NB4 (cell line): Measurements from ENCODE around the gene KPTN.

Experiments used
- DNase-seq: peaks from one replicate; pipeline ENCODE4 v3.0.0; 2010; ENCODE audit warnings: low read depth
- H3K4me3 ChIP-seq: one replicate; pipeline ENCODE4 v1.5.1; 2011; ENCODE audit warnings: mild to moderate bottlenecking, low read depth, low read length, moderate library complexity
- CTCF ChIP-seq: IDR thresholded peaks from one replicate; pipeline ENCODE4 v1.5.1; 2012; ENCODE audit warnings: low read depth, low read length
- MYC ChIP-seq: IDR thresholded peaks from 2 replicates; pipeline ENCODE4 v1.6.1; 2011; ENCODE audit warnings: low read depth, low read length
- POLR2A ChIP-seq: IDR thresholded peaks from 2 replicates; pipeline ENCODE4 v1.6.1; 2011; ENCODE audit warnings: mild to moderate bottlenecking; ENCODE audit not compliant: insufficient read length; ENCODE audit errors: extremely low read depth
- TF ChIP-seq, protein P1 (sequence below): IDR thresholded peaks from 2 replicates; pipeline ENCODE4 v1.6.1; 2011; ENCODE audit warnings: low read depth, low read length

The KPTN gene

GRCh38 chr19:47471733-47472457 is 12.1 kb downstream of the KPTN start, which contains the start of gene SLC8A2:
Gene SLC8A2, minus strand, starts transcription at chr19:47471893. Its CDS starts 5,490 bp downstream, at chr19:47466403.
- TF ChIP-seq MYC (peak; percentile 87), CTCF (no peak), POLR2A (no peak)
- TF ChIP-seq, protein P1, sequence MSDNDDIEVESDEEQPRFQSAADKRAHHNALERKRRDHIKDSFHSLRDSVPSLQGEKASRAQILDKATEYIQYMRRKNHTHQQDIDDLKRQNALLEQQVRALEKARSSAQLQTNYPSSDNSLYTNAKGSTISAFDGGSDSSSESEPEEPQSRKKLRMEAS: peak; percentile 83
- no peak within 1 kb of the TSS for H3K4me3 ChIP-seq
- DNase-seq: peak; percentile 98

- no peak for DNase-seq
- no peak overlapping the region for H3K4me3 ChIP-seq
These were observed 12.7 kb downstream of the KPTN start for GRCh38 chr19:47471381-47471732.

GRCh38 chr19:47470447-47471195 is 13.4 kb downstream of the KPTN start:
- TF ChIP-seq POLR2A (no peak), MYC (no peak), CTCF (no peak)
- TF ChIP-seq, protein P1: no peak
- no peak for DNase-seq
- H3K4me3 ChIP-seq: no peak overlapping the region

More at GRCh38 chr19:47471381-47471732, 12.7 kb downstream of the KPTN start:
- TF ChIP-seq POLR2A (no peak), MYC (no peak), CTCF (no peak)
- TF ChIP-seq, protein P1: no peak

DNA sequence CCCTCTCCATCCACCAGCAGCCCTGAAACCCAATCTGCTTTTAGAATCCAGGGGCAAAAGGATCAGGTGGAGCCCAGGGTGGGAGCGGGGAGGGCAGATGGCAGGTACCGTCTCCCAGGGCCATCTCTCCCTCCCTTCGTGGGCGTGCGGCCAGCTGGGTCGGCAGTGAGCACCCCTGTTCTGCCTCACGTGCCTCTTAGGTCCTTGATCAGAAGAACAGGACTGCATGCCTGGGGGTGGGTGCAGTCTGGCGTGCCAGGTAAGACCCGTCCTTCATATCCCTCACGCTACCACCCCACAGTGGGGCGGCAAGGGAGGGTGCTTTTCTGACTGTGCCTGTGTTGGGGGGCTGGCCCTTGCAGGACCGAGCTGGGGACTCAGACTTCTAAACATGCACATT is 14.3 kb downstream of the KPTN start:
- TF ChIP-seq POLR2A: no peak
- TF ChIP-seq CTCF: no peak
- TF ChIP-seq MYC: no peak
- TF ChIP-seq, protein P1: no peak
- H3K4me3 ChIP-seq: no peak overlapping the region
- DNase-seq: no peak

GRCh38 chr19:47469363-47469700 is 14.7 kb downstream of the KPTN start:
- TF ChIP-seq, protein P1: no peak
- TF ChIP-seq POLR2A (no peak), CTCF (no peak)
- DNase-seq: no peak
- no peak overlapping the region for H3K4me3 ChIP-seq
